WERI-Rb-1 (cell line): ENCODE data around the gene RMND5A.

Experiments
- DNase-seq: peaks from one replicate; pipeline ENCODE4 v3.0.0-alpha.2; 2020
- H3K27ac ChIP-seq: fragments of 250-450 bp; sonication (Bioruptor Pico); 2 replicates; pipeline ENCODE4 v1.5.1; 2020; ENCODE audit warnings: mild to moderate bottlenecking, moderate library complexity
- H3K27me3 ChIP-seq: fragments of 250-450 bp; sonication (Bioruptor Pico); 2 replicates; pipeline ENCODE4 v1.5.1; 2021; ENCODE audit warnings: mild to moderate bottlenecking, low read depth, moderate library complexity; ENCODE audit not compliant: insufficient read depth, severe bottlenecking
- H3K36me3 ChIP-seq: fragments of 250-450 bp; sonication (Bioruptor Pico); 2 replicates; pipeline ENCODE4 v1.5.1; 2020; ENCODE audit warnings: mild to moderate bottlenecking, moderate library complexity
- H3K4me3 ChIP-seq: 2 replicates; pipeline ENCODE4 v1.5.1; 2011; ENCODE audit warnings: low read depth, mild to moderate bottlenecking, control low read depth, low read length
- H3K9me3 ChIP-seq: fragments of 250-450 bp; sonication (Bioruptor Pico); 2 replicates; pipeline ENCODE4 v1.5.1; 2021; ENCODE audit warnings: mild to moderate bottlenecking, moderate library complexity; ENCODE audit not compliant: severe bottlenecking
- CTCF ChIP-seq: IDR thresholded peaks from 2 replicates; pipeline ENCODE4 v1.5.1; 2011; ENCODE audit warnings: low read depth, mild to moderate bottlenecking, control low read depth, inconsistent platforms, low read length

Gene RMND5A

GRCh38 chr2:86776532-86776931 lies 56.4 kb downstream of the RMND5A start:
- no peak for DNase-seq
- TF ChIP-seq CTCF: no peak
- Histone ChIP-seq H3K4me3 (no peak overlapping the region), H3K27me3 (no peaks in the 10 kb centered on the region), H3K27ac (no peak overlapping the region), H3K36me3 (peaks cover 19% of the 10 kb centered on the region), H3K9me3 (no peaks in the 10 kb centered on the region)

- no peak for TF ChIP-seq CTCF
- Histone ChIP-seq H3K4me3 (no peak overlapping the region), H3K36me3 (peaks cover 4% of the 10 kb centered on the region), H3K9me3 (no peaks in the 10 kb centered on the region), H3K27me3 (no peaks in the 10 kb centered on the region), H3K27ac (no peak overlapping the region)
- DNase-seq: no peak
Measured at GRCh38 chr2:86778957-86779356, 58.9 kb downstream of the RMND5A start.

- no peaks in the 10 kb centered on the region for H3K27me3 ChIP-seq
- no peak for DNase-seq
- no peaks in the 10 kb centered on the region; the same call in 1 of the 2 replicates for H3K36me3 ChIP-seq
- H3K27ac ChIP-seq: no peak overlapping the region
- H3K4me3 ChIP-seq: no peak overlapping the region
- no peak for TF ChIP-seq CTCF
- H3K9me3 ChIP-seq: no peaks in the 10 kb centered on the region
Measured at GRCh38 chr2:86779971-86780370, 59.9 kb downstream of the RMND5A start.

- no peaks in the 10 kb centered on the region for H3K9me3 ChIP-seq
- H3K27ac ChIP-seq: no peak overlapping the region
- no peaks in the 10 kb centered on the region for H3K36me3 ChIP-seq
- H3K4me3 ChIP-seq: no peak overlapping the region
- no peak for TF ChIP-seq CTCF
- H3K27me3 ChIP-seq: no peaks in the 10 kb centered on the region
- DNase-seq: no peak
Measured at GRCh38 chr2:86781363-86781762, 61.3 kb downstream of the RMND5A start.

GRCh38 chr2:86782748-86783147 lies 62.7 kb downstream of the RMND5A start:
- no peaks in the 10 kb centered on the region for H3K27me3 ChIP-seq
- no peak overlapping the region for H3K4me3 ChIP-seq
- no peaks in the 10 kb centered on the region for H3K36me3 ChIP-seq
- no peak for TF ChIP-seq CTCF
- no peak for DNase-seq
- no peak overlapping the region for H3K27ac ChIP-seq
- no peaks in the 10 kb centered on the region for H3K9me3 ChIP-seq

GRCh38 chr2:86783615-86784339 lies 63.7 kb downstream of the RMND5A start:
- Histone ChIP-seq H3K36me3 (no peaks in the 10 kb centered on the region), H3K27me3 (peaks cover 3% of the 10 kb centered on the region), H3K4me3 (no peak overlapping the region), H3K27ac (no peak overlapping the region), H3K9me3 (no peaks in the 10 kb centered on the region)
- no peak for TF ChIP-seq CTCF
- DNase-seq: no peak
